HG02870 (cell line): ENCODE data around the gene FLYWCH1.

Experiments
- ATAC-seq: cut with Tn5 transposase; IDR thresholded peaks from one replicate; pipeline ENCODE4 v1.9.1; 2021; ENCODE audit warnings: mild to moderate bottlenecking, moderate library complexity; ENCODE audit not compliant: unreplicated experiment

Gene FLYWCH1

DNA sequence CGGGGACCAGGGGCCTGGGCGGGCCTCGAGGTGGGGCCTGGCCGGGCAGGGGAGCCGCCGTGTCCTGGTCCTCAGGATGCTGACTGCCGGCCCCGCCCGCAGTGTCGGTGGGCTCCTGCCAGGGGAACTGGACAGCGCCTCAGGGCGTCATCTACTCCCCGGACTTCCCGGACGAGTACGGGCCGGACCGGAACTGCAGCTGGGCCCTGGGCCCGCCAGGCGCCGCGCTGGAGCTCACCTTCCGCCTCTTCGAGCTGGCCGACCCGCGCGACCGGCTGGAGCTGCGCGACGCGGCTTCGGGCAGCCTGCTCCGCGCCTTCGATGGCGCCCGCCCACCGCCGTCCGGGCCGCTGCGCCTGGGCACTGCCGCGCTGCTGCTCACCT is 55.1 kb downstream of the FLYWCH1 start:
- no peak for ATAC-seq

DNA sequence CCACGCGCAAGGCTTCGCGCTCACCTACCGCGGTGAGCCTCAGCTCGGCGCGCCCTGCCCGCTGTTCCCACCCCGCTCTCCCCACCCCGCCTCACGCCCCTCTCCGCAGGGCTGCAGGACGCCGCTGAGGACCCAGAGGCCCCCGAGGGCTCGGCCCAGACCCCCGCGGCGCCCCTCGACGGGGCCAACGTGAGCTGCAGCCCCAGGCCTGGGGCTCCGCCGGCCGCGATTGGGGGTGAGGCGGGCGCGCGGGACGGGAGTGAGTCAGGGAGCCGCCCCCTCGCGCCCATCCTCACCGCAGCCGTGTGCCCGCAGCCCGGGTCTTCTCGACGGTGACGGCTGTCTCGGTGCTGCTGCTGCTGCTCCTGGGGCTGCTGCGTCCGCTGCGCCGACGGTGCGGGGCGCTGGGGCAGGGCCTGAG is 55.5 kb downstream of the FLYWCH1 start:
- no peak for ATAC-seq

DNA sequence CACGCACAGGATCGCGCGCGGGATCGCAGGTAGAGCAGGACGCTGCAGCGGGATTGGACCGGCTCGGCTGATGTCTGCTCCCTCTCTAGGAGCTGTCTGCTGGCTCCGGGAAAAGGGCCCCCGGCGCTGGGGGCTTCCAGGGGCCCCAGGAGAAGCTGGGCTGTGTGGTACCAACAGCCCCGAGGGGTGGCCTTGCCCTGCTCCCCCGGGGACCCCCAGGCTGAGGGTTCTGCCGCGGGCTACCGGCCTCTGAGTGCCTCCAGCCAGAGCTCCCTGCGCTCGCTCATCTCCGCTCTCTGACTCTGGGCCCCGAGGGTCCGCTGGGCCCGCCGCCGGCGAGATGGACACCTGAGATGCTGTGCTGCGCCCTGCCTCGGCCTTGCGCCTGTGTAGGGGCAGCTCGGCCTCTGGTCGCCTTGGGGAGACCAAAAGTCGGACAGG is 56.0 kb downstream of the FLYWCH1 start:
- no peak for ATAC-seq

DNA sequence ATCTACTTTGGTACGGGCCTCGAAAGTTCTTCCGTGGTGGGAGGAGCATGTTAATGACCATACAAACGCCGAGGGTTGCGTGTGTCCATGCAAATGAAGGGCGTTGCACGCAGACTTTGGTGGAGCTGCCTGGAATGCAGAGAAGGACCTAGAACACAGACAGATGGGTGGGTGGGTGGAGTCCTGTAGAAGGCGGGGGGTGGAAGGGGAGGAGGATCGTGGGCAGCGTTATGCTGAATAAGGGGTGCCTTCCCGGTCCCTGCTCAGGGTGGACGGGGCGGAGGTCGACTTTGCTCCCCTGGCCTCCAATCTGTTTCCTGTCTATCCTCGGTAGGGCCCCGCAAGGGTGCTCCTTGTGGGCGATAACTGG is 56.6 kb downstream of the FLYWCH1 start:
- ATAC-seq, result no peak

DNA sequence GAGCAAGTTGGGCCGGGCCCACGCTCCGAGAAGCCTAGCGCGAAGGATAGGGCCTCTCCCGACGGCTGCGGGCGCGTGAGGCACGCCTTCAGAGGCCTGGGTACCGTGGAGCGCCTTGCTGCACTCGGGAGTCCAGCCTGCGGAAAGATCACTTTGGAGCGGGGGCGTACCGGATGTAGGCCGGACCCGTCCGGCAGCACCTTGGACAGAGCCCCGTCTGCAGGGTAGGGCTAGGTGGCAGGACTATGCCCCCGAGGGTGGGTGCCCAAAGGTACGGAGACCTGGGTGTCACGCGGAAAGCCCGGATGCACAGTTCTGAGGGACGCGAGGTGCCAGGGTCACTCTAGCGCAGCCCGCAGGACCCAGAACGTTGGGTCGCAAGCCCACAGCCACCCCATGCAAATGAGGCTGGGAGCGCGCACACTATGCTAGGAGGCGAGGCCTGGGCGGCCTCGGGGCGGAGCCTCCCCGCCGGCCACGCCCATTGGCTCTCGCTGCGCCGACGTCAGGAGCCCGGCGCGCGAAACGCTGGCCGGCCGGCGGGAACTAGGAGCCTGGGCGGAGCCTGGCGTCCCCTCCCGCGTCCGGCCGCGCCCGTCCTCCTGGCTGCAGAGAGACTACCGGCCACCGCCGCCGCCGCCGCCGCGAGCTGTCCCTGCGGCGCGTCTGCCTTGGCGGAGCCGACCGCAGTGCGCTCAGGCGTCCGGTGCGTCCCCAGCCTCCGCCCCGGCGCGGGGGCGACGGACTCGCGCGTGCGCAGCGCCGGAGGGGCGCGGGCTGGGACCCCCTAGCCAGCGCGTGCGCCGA is 57.2 kb downstream of the FLYWCH1 start, which contains the start of gene PAQR4:
PAQR4 (plus strand) TSS at position 611 of the 807 bp plus-strand sequence. CDS start 327 bp downstream, outside the sequence.
- peak; percentile 72 for ATAC-seq

DNA sequence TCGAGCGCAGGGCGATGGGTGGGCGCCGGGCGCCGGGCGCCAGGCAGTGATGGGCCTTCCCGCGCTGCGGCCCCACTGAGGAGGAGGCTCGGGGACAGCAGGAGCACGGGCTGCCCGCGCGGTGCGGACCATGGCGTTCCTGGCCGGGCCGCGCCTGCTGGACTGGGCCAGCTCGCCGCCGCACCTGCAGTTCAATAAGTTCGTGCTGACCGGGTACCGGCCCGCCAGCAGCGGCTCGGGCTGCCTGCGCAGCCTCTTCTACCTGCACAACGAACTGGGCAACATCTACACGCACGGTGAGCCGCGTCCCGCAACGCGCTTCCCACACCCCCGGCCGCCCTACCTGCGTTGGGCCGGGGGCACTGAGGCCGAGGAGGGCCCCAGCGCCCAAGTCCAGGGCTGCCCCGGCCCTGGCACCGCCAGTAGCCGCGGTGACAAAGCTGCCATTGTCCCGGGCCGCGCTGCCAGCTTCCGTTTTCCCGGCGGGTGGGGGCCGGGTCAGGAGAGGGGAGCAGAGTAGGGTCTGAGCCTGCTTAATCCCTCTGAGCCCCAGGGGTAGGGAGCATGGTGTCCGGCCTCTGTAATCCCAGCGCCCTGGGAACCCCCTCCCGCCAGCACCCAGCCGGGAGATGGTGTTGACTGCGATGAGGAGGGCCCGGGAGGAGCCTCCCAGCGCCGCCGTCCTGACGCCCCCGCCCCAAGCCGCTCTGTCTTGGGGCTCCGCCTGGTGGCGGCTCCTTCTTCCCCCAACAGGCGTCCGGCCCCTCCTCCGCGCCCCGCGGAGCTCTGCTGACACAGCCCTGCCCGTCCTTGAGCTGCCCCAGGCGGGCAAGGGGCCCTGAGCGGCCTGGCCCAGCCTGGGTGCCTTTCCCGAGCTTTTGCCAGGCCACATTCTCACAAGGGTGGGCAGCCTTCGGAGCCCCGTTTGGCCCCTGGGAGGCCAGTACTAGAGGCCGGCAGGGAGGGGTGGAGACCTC is 58.1 kb downstream of the FLYWCH1 start:
- ATAC-seq, result no peak

DNA sequence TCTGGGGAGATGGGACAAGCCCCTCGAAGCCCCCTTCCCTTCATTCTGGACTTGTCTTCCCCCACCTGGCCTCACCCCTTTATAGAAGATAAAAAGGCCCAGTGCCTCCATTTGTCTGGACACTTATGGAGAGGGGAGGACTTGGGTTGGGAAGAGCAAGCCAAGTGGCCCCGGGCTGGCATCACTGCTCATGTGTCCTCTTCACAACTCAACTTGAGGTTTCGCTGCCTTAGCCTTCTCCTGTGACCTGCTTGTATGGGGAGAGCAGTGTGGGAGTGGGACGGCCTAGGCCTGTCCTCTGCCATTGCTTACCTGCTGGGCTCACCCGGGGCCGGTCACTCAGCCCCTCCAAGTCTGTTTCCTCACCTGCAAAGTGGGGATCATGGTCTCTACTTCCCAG is 58.8 kb downstream of the FLYWCH1 start:
- no peak for ATAC-seq

DNA sequence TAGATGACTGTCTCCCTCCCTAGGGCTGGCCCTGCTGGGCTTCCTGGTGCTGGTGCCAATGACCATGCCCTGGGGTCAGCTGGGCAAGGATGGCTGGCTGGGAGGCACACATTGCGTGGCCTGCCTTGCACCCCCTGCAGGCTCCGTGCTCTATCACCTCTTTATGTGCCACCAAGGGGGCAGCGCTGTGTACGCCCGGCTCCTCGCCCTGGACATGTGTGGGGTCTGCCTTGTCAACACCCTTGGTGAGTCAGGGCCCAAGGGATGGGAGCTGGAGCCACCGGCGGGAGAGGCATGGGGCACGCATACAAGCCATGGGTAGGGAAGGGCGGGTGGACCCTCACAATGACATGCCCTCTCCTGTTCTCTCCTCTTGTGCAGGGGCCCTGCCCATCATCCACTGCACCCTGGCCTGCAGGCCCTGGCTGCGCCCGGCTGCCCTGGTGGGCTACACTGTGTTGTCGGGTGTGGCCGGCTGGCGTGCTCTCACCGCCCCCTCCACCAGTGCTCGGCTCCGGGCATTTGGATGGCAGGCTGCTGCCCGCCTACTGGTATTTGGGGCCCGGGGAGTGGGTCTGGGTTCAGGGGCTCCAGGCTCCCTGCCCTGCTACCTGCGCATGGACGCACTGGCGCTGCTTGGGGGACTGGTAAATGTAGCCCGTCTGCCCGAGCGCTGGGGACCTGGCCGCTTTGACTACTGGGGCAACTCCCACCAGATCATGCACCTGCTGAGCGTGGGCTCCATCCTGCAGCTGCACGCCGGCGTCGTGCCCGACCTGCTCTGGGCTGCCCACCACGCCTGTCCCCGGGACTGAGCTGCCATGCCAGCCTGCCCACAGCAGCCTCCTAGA is 59.6 kb downstream of the FLYWCH1 start:
- no peak for ATAC-seq

DNA sequence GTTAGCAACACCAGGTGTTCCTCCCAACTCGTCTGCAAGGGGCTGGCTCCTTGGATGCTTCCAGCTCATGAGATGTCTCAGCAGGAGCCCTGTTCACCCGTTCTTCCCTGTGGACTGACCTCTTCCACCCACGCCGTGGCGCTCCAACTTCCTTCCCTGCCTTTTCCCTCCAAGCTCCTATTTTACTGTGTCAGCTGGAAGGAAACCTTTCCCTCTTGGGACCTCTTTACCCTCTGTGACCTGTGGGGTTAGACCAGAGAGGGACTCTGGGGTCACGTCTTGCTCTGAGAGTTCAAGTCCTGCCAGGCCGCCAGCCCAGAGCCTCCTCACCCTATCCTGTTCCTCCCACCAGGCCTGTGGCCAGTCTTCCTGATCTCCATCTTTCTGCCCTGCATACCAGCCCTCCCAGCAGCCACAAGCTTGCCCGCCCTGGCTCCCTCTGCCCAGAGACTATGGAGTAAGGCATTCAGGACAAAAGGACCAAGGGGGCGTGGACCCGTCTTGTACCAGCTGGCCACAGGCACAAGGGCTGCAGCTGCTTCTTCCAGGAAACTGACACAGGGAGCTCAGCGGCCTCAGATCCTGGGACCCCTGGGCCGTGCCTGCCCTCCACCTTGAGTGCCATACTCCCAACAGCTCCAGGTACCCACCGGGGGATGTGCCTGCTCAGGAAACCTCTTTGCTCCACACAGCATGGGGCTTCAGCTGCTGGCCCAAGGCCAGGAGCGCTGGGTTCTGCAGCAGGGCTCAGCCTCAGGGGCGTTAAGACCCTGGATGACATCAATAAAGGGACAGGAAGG is 60.5 kb downstream of the FLYWCH1 start:
- ATAC-seq, result no peak

DNA sequence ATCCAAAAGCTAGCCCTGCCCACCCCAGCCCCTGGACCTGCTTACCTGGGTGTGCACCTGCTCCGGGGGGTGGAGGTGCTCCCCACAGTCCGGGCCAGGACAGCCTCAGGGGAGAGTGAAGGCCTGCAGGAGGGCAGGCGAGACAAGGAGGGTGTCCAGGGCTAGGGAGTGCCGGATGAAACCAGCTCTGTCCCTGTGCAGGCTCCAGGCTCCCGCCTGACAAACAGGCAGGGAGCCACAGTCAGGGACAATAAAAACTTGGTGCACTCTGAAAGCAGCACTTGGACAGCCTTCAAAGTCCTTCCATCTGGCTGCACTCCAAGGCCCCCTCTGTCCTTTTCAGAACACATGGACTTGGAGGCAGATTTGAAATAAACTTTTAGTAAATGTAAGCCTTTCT is 61.4 kb downstream of the FLYWCH1 start:
- ATAC-seq, result no peak

DNA sequence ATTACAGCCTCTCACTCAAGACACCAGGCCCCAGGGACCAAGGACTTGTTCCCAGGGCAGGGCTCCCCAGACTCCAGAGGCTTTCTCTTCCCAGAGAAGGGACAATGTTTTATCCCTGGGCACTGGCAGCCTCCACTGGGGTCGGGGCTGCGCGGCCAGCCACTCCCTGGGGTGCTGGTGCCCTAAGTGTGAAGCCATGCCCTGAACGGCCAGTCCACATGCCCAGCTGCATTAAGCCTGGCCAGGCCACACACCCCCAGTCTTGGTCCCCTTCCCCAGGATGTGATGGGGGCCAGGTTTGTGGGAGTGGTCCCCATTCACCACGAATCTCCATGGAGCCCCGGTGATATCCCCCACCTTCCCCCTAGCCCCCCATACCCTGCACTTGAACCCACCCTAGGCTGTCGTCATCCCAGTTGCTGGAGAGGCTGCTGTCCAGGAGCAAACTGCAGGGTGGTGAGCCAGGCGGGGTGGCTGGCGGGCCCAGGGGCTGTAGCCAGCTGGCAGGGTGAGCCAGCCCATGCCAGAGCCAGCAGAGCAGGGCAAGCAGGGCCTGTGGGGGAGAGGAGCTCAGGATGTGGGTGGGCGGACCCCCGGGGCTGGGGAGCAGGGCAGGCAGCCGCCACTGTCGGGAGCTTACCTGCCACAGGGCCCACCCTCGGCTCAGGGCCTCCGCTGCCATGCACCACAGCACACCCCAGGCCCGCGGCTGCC is 62.0 kb downstream of the FLYWCH1 start:
- no peak for ATAC-seq

DNA sequence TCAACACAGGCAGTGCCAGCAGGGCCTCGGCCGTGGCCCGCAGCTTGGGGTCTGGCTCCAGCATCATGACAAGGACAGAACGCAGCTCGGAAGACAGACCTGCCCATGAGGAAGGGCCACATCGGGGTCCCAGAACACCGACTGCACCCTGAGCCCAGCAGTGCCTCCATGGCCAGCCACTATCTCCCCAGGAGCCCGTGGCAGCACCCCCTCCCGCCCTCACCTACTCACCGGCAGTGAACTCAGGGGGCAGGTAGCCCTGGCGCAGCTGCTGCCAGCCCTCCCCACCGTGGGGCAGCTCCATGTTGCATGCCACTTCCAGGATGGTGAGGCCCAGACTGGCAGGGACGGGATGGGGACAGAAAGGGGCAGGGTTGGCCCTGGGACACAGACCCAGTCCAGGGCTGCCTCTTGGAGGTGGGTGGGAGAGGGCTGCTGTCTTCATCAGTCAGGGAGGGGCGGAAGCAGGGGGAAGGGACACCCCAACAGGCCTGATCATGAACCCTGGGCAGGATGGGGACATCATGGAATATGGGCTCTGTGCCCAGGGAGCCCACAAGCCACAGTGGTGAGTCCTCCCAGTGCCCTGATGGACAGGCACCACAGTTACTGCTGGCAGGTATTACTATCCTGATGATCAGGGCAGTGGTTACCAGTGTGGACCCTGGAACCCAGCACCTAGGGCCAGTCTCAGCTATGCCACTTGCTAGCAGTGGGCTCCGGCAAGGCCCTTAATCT is 62.8 kb downstream of the FLYWCH1 start:
- no peak for ATAC-seq

DNA sequence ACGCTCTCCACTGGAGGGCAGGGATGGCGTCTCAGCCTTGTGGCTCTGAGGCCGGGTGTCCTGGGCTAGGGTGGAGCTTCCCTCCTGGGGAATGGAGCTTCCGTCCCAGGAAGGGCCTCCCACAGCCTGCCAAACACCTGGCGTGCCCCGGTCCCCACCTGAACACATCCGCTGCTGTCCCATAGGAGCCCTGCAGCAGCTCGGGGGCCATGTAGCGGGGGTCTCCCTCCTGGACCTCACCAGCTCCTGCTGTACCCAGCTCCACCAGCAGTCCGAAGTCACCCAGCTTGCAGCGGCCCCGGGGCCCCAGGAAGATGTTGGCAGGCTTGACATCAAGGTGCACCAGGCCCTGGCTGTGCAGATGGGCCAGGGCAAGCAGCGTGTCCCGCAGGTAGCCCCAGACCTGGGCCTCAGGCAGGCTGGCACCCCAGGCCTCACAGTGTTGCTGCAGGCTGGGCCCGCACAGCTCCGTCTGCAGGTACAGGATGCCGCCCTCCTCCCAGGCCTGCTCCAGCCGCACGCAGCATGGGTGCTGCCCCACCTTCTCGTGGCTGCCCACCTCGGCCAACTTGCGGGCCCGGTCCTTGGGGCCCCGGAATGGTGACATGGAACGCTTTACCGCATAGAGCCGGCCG is 63.5 kb downstream of the FLYWCH1 start:
- ATAC-seq, result no peak

DNA sequence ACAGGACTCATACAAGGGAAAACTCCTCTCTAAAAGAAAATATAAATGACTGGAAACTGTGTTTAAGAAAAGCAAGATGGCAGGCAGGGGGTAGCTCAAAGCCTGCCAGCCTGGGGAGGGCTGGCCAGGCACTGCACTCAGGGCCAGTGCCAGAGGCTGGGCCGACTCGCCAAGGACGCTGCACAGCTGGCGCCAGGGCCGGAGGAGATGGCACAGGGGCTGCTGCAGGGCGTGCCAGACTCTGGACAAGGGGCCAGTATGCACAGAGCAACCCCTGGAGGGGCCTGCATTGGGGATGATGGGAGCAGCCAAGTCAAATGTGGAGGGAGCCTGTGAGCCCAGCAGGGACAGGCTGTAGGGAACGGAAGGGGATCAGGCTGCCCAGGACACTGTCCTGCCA is 64.5 kb downstream of the FLYWCH1 start:
- no peak for ATAC-seq

DNA sequence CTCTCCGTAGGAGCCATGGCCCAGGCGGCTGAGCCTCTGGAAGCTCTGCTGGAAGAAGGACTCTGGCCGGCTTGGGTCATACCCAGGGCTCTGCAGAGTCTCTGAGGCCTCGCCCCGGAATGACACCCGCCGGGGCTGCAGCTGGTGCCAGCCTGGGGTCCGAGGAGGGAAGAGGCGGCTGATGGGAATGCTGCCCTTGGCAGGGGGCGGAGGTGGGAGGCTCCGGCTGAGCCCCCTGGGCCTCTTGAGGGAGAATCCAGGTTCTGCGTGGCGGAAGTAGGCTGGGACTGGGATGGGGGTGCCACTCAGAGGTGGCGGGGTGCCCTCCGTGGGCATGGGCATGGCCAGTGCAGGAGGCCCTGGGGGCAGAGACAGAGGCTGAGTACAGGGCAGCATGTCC is 64.9 kb downstream of the FLYWCH1 start:
- no peak for ATAC-seq

DNA sequence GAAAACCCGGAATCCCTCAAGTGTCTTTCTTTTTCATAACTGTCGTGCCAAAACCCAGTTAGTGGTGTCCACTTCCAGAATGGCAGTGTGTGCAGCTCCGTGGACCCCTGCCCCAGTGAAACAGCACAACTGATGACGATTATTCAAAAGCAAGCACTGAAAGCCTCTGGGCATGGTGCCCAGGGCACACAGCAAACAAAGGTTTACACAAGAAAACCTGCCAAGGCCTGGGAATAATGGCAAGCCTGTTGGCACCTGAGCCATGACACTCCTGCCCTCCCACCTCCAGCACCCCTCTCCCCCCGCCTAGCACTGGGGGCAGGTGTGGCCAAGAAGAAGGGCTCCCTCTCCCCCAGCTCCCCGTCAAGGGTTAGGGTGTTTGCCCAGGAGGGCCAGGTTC is 65.7 kb downstream of the FLYWCH1 start:
- no peak for ATAC-seq

DNA sequence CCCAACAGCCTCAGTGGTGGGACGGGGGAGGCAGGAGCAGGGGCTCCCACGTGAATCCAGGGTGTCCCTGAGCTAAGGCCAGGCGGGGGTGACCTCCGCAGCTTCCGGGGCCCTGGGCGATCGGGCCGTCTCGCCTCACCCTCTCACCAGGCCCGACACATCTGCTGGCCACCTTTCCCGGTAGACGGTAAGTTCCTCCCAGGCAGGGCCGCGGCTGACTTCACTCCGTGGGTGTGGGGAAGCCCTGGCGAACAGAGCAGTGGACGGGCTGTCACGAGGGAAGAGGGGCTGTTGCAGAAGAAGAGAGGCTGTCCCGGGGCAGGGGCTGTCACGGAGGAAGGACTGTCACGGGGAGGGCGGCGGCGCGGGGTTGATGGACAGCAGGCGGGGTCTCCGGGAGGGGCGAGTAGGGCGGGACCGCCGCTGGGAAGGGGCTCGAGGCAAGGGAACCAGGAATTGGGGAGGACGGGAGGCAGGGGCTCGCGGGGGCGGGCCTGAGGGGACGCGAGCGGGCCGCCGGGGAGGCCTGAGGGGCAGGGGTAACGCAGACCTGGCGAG is 68.0 kb downstream of the FLYWCH1 start:
- ATAC-seq, result peak; percentile 11
